NCI-H345 (cell line): Measurements from ENCODE around the gene UST.
"Not testable (repeated sequence)": the region's sequence is repeated elsewhere in the genome, so short reads cannot be mapped to it uniquely, and the experiment has no call there.

Experiments used
- DNase-seq: peaks from one replicate; lab custom pipeline; 2025; lab: John Stamatoyannopoulos, UW

The UST gene

GRCh38 chr6:149008741-149009140, 261.9 kb downstream of the UST start:
- DNase-seq = no peak

- no peak for DNase-seq
These were observed 265.3 kb downstream of the UST start for GRCh38 chr6:149012040-149012545.

DNA sequence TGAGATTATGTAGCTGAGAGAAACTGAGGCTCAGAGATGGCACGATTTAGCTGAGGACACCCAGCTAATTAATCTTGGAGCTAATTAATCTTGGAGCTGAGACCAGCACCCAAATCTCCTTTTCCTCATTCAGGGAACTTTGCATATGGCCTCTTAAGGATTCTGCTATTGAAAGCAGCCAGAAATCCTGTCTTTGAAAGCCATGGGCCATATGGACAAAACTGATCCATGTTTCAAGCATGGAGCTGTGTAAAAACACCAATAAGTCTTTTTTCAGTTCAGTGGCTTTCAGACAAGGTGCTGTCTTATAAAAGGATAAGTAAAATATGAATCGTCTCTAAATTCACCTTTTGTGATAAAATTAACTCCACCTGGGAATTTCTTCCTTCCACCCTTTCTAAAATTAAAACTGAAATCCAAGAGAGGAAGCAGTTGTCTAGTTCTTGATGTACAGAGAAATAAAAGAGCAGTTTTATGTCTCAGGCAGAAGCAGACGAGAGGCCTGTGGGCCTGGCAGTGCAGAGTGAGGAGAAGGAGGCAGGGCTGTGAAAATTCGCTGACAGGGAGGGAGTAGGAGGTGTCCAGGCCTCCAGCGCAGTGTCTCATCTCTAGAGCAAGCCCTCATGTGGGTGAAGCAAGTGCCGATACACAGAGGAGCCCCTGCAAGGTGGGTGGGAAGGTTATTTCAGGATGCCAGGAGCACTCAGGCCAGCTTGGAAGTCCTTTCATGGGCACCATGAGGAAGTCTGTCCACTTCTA, 266.9 kb downstream of the UST start:
- no peak for DNase-seq

GRCh38 chr6:149014631-149015534, 268.1 kb downstream of the UST start:
- DNase-seq = no peak

GRCh38 chr6:149015535-149016525, 269.0 kb downstream of the UST start:
- no peak for DNase-seq

GRCh38 chr6:149016716-149017115, 269.9 kb downstream of the UST start:
- DNase-seq = no peak

- DNase-seq = no peak
These were observed 273.5 kb downstream of the UST start for GRCh38 chr6:149020319-149020718.

GRCh38 chr6:149024361-149024760, 277.5 kb downstream of the UST start:
- DNase-seq = no peak

- DNase-seq = no peak
These were observed 278.2 kb downstream of the UST start for GRCh38 chr6:149025061-149025460.

DNA sequence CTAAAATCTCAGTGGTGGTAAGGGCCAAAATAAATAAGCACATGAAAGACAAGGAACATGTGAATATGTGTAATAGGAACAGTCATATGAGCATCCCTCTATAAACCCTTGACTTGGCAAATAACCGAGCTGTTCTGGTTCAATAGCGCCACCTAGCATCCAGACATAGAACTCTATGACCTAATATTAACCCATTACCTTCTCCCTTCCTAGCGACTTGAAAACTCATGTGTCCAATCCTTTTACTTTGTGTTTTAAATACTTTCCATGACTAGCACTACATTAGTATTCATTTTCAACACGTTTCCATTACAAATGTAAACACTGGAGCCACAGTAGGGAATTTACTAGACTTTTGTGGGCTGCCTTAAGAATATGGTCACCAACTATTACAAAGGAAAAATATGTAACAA, 279.7 kb downstream of the UST start:
- peak; percentile 62 for DNase-seq

DNA sequence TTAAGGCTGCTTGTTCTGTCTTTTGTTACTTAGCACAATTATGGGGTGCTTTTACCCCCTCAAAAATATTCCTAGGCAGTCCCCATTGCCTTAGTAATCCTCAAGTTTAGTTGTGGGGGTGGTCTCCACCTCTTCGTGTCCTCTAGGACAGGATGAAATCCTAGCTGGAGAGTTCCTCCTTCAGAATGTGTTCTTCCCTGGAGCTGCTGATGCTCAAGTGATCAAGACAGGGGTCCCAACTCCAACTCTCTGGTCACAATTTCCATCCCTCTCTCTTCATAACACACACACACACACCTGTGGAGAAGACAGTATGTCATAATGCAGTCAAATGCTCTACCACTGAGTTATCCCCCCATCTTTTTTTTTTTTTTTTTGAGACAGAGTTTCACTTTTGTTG, 280.7 kb downstream of the UST start:
- no peak for DNase-seq

DNA sequence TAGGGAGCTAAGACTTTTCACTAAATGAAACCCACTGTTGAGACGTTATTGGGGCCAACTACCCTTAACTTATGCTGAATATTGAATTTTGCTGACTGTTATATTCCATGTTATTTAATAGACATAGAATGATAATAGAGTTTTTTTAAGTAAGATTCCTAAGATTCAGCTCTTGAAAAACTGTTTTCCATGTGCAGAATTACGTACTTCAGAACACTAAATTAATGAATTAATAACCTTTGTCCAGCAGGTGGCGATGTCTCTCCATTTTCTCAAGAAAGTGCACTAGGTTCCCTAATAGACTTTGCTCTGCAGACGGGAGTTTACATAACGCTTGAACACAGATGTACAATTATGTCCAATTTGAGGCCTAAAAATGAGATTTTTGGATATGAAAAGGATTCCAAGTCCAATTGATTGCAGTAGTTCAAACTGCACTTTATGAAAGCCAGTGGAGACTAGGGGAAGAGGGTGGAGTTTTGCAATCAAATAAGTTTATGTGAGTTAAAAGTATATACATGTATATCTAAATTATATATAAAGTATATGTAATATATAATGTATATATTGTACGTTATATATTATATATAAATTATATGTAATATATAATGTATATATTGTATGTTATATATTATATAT, 282.1 kb downstream of the UST start:
- DNase-seq = peak; percentile 86

DNA sequence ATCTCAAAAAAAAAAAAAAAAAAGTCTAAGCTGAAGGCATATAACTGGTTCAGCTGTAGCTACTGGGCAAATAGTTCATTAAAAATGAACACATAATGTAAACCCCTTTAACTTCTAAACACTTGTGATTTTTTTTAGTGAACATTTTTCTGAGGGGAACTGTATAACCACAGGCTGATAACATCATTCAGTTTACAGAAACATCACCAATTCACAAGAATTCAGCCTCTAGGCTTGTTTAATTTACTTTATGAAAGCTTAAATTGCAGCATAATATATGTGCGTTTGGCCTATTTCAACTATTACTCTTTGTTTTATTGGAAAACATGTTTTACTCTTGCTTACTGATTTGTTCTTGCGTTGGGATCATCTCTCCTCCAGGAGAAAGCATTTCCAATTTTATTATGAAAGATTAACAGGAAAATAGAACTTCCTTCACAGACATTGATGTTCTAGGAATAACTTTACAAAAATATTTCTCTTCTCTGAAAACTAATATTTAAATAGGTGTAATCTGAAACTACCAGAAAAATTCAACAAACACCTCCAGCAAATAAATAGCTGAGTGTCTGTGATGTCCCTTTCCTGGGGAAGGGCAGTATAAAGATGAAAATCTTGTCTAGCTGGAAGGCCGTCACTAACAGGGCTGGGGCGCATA, 284.5 kb downstream of the UST start:
- DNase-seq = no peak

DNA sequence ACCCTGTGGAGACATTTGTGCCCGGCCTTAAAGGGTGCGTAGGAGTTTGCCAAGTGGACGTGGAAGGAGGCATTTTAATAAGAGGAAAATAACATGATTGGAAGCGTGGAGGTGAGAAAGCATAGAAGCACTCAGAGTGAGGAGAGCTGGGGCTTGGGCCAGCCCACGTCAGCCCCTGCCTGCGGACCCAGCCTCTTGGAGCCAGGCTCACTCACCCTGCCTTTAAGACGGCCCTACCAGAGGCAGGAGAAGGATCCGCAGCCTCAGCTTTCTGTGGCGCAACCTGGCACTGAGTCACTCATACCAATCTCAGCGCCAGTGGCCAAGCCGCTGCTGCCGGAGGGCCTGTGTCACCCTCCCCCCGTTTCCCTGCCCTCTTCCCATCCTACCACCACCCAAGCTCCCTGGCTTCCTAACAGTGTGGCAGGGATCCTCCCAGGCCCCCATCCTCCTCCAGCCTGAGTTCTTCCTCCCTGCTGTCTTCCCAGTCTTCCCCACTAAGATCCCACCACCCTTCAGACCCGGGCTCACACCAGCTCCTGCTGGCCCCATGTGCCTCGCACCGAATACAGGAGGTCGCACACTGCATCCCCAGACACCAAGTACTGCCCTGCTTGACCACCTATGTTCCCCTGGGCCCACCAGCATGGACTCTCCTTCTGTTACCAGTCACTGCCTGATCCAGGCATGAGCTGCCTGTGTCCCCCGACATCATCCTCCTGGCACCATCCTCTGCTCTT, 285.2 kb downstream of the UST start:
- DNase-seq = no peak

GRCh38 chr6:149032599-149033405, 286.0 kb downstream of the UST start:
- DNase-seq = no peak

DNA sequence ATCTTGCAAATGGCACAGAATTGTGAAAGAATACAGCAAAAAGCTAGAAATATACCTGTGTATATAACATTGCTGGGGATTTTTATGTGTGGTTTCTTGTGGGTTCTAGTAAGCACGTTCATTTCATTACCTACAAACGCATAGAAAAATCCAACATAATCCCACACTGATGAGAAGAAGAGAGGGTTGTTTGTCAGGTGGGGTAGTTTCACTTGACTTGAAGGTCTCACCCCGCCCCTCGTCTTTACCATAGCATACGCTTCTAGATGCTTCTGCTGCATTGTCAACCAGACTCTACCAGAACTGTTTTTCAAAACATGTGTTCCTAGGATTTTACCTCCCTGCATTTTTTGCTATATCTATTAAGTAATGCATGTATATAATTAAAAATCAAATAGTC, 286.6 kb downstream of the UST start:
- DNase-seq = no peak

DNA sequence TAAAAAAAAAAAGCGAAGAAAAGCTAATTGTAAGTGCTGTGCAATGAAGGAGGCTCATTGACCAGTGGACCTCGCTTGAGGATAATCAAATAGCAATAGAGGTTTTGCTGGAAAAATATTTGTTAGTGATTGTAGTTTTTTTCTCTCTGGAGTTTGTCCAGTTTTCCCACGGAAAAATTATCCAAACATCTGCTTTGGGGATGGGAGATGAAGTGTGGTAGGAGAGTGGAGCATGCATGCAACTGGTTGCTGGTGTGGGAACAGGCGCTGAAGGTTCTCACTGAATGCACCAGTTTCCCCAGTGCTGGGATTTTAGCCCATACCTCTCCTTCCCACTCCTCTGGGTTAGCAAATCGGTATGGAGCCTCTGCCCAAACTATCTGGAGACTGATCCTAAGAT, 288.9 kb downstream of the UST start:
- DNase-seq = no peak

DNA sequence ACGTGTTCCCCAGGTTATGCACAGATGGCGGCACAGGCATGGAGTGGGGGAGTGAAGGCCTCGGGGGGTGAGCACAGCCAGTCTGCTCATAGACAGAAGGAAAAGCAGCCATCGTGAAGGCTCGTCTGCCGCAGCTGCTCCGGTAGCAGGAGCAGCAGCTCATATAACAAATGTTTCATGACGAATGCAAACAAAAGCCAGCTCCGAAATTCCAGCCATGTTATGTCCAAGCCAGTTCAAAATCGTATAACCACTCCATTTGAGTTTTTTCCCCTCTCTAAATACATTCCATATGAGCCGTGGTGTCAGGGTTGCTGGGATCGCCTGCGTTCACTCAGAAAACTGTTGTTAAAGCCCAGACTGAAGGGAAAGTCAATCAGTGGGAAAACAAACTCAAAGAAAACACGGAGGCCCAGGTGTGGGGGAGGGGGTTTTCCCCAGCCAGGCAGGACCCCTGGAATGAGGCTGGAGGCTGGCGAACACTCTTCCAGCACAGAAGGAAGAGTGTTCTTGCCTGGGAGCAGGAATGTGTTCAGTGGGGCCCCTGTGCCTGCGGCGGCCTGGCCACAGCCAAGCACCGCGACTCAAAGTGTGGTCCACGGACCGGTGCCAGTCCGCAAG, 290.3 kb downstream of the UST start:
- no peak for DNase-seq

DNA sequence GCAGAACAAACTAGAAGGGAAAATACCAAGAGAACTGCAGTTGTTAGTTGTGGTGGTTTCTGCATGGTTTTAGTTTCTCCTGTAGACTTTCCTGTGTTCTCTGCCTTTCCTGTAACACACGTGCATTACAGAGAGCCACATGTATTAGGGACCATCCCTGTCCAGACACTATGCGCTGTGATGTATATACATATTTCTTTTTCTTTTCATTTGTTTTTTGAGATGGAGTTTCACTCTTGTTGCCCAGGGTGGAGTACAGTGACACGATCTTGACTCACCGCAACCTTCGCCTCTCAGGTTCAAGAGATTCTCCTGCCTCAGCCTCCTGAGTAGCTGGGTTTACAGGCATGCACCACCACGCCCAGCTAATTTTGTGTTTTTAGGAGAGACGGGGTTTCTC, 292.2 kb downstream of the UST start:
- not testable (repeated sequence) for DNase-seq
